Transverse colon (tissue), 4 donors: Measurements from ENCODE around the gene ADGRB3. TPM values are rescaled to one million over a fixed set of nuclear protein-coding genes. Genes with fewer than 3 reads are reported as not detected.

Experiments used
- DNase-seq: peaks from one replicate; pipeline ENCODE4 v3.0.0-alpha.2; 2019
- H3K27ac ChIP-seq, 4 donors: fragments of 200-600 bp; sonication (generic); 2 replicates each; pipeline ENCODE4 v1.5.1; 2016 to 2018; ENCODE audit warnings: inconsistent platforms in 4 of 4
- H3K27me3 ChIP-seq: fragments of 200-600 bp; sonication (generic); 2 replicates; pipeline ENCODE4 v1.5.1; 2017; ENCODE audit warnings: inconsistent platforms
- H3K36me3 ChIP-seq, 4 donors: fragments of 200-600 bp; sonication (generic); 2 replicates each; pipeline ENCODE4 v1.5.1; 2017 to 2019; ENCODE audit warnings: inconsistent platforms in 4 of 4
- H3K4me1 ChIP-seq, 4 donors: fragments of 200-600 bp; sonication (generic); 2 replicates each; pipeline ENCODE4 v1.5.1; 2017 to 2020; ENCODE audit warnings: inconsistent platforms in 4 of 4
- H3K4me3 ChIP-seq, 4 donors: fragments of 200-600 bp; sonication (generic); 1 replicate in 1 of 4; 2 replicates in 3 of 4; pipeline versions ENCODE4 v1.5.1 to v1.6.1; 2017 to 2019; ENCODE audit warnings: inconsistent platforms in 4 of 4
- H3K9me3 ChIP-seq, 2 donors: fragments of 200-600 bp; sonication (generic); 2 replicates each; pipeline ENCODE4 v1.5.1; 2017 to 2019; ENCODE audit warnings: inconsistent platforms in 2 of 2
- CTCF ChIP-seq, 5 experiments: fragments of 200-600 bp in 3 of 5; fragments of 450-650 bp in 2 of 5; sonication (generic) in 3 of 5; IDR thresholded peaks; 1 replicate in 2 of 5; 2 replicates in 3 of 5; pipeline ENCODE4 v1.5.1; 2016 to 2017; ENCODE audit warnings: antibody characterized with exemption in 5 of 5, inconsistent platforms in 3 of 5, mild to moderate bottlenecking in 2 of 5, moderate library complexity in 1 of 5
- EP300 ChIP-seq: sonication (generic); formaldehyde crosslinking; IDR thresholded peaks from one replicate; pipeline ENCODE4 v1.6.1; 2017; ENCODE audit warnings: antibody characterized with exemption, low read depth
- POLR2A ChIP-seq: fragments of 450-650 bp; IDR thresholded peaks from one replicate; pipeline ENCODE4 v1.6.1; 2016; ENCODE audit warnings: antibody characterized with exemption, mild to moderate bottlenecking, moderate library complexity
- POLR2AphosphoS5 ChIP-seq, 3 donors: sonication (generic); formaldehyde crosslinking; IDR thresholded peaks; one replicate each; pipeline ENCODE4 v1.6.1; 2016; ENCODE audit warnings: antibody characterized with exemption in 3 of 3
- WGBS, 2 donors: methylation state at CpG; one replicate each; pipeline ENCODE4 v1.1.5; 2018; ENCODE audit warnings: low coverage in 1 of 2; 5-methylcytosine and 5-hydroxymethylcytosine counted together
- in situ Hi-C, 4 donors: fragments of 200-750 bp; cut with MboI; loops; one replicate each; pipeline versions ENCODE4 v1.15.0 to v1.15.1; 2017; ENCODE audit warnings: low sequenced_read_pairs in 3 of 4, low pct_ligation_motif_present in 1 of 4, low pct_unique_long_range_greater_than_20kb in 1 of 4
- intact Hi-C: fragments of 100-400 bp; cut with DNase I; formaldehyde crosslinking; loops from one replicate; pipeline ENCODE4 v1.15.1; 2023; ENCODE audit warnings: low total_unique reads
- total RNA-seq, 4 donors: library from RNA; depleted of rRNA; stranded (reverse); fragments of >200 nt; gene quantifications; one replicate each; pipeline ENCODE4 v1.1.0, GENCODE V29; 2016

Gene ADGRB3
- total RNA-seq, 4 donors from 2014 or later: 0.37 to 20.5 (median 2.2) TPM

GRCh38 chr6:68990317-68990716, 355.2 kb downstream of the ADGRB3 start:
- no peak overlapping the region for H3K4me3 ChIP-seq
- WGBS, 2 donors: 43 to 54% methylated on average over 4 of the region's 4 CpGs
- DNase-seq: no peak
- TF ChIP-seq POLR2AphosphoS5 (IDR thresholded peaks at IDR 0.05): no peak
- no peak for TF ChIP-seq POLR2A
- TF ChIP-seq EP300: no peak
- TF ChIP-seq CTCF (IDR thresholded peaks at IDR 0.05): no peak
- H3K27me3 ChIP-seq: no peaks in the 10 kb centered on the region
- intact Hi-C loops (no loop called here), in situ Hi-C loops (no loop called here)
- no peaks in the 10 kb centered on the region for H3K4me1 ChIP-seq
- no peaks in the 10 kb centered on the region for H3K9me3 ChIP-seq
- H3K27ac ChIP-seq: no peak overlapping the region
- no peaks in the 10 kb centered on the region for H3K36me3 ChIP-seq

GRCh38 chr6:68993911-68994310, 358.8 kb downstream of the ADGRB3 start:
- intact Hi-C loops (no loop called here), in situ Hi-C loops (no loop called here)
- WGBS, 2 donors: 83 to 86% methylated on average over 2 to 5 of the region's 5 CpGs
- DNase-seq: no peak
- Histone ChIP-seq H3K27ac (no peak overlapping the region), H3K27me3 (no peaks in the 10 kb centered on the region), H3K4me1 (no peaks in the 10 kb centered on the region), H3K4me3 (no peak overlapping the region), H3K9me3 (no peaks in the 10 kb centered on the region), H3K36me3 (no peaks in the 10 kb centered on the region)
- TF ChIP-seq EP300 (no peak), CTCF (IDR thresholded peaks at IDR 0.05) (no peak), POLR2AphosphoS5 (IDR thresholded peaks at IDR 0.05) (no peak), POLR2A (no peak)

GRCh38 chr6:68994521-68994920, 359.4 kb downstream of the ADGRB3 start:
- no peak for TF ChIP-seq EP300
- TF ChIP-seq CTCF (IDR thresholded peaks at IDR 0.05): no peak
- TF ChIP-seq POLR2AphosphoS5 (IDR thresholded peaks at IDR 0.05): no peak
- no peak for TF ChIP-seq POLR2A
- WGBS, 2 donors: 64 to 67% methylated on average over 1 of the region's 1 CpG
- H3K9me3 ChIP-seq: no peaks in the 10 kb centered on the region
- in situ Hi-C loops (no loop called here), intact Hi-C loops (no loop called here)
- no peak overlapping the region for H3K4me3 ChIP-seq
- H3K27ac ChIP-seq: no peak overlapping the region
- DNase-seq: no peak
- no peaks in the 10 kb centered on the region for H3K4me1 ChIP-seq
- no peaks in the 10 kb centered on the region for H3K27me3 ChIP-seq
- H3K36me3 ChIP-seq: no peaks in the 10 kb centered on the region

- no peaks in the 10 kb centered on the region for H3K36me3 ChIP-seq
- no peak for TF ChIP-seq POLR2AphosphoS5 (IDR thresholded peaks at IDR 0.05)
- no peak for TF ChIP-seq CTCF (IDR thresholded peaks at IDR 0.05)
- no peak for TF ChIP-seq POLR2A
- no peak for TF ChIP-seq EP300
- H3K27me3 ChIP-seq: no peaks in the 10 kb centered on the region
- intact Hi-C loops (no loop called here), in situ Hi-C loops (no loop called here)
- 75 to 76% methylated on average over 5 of the region's 5 CpGs for WGBS, 2 donors
- no peak overlapping the region for H3K4me3 ChIP-seq
- H3K27ac ChIP-seq: no peak overlapping the region
- H3K9me3 ChIP-seq: no peaks in the 10 kb centered on the region
- no peak for DNase-seq
- no peaks in the 10 kb centered on the region for H3K4me1 ChIP-seq
Observed at GRCh38 chr6:69005199-69005598, 370.1 kb downstream of the ADGRB3 start.
